Naive thymus-derived CD4-positive, alpha-beta T cell (primary cell): ENCODE results near the gene KLHL22. TPM values are rescaled to one million over a fixed set of nuclear protein-coding genes. Genes with fewer than 3 reads are reported as not detected.

Experiments
- ATAC-seq: fragments of 150-1000 bp; cut with Tn5 transposase; 2 replicates; pipeline ENCODE4 v1.10.0; 2021; ENCODE audit warnings: mild to moderate bottlenecking, moderate library complexity
- CTCF ChIA-PET: fragments of 350-600 bp; sonication (Branson Sonifier 250); formaldehyde crosslinking; loops from one replicate; lab custom pipeline; 2021; ENCODE audit warnings: antibody characterized with exemption; lab: Charles Lee
- POLR2A ChIA-PET: fragments of 350-600 bp; sonication (Branson Sonifier 250); formaldehyde crosslinking; loops from one replicate; lab custom pipeline; 2021; ENCODE audit warnings: antibody characterized with exemption, inconsistent platforms; lab: Charles Lee
- DNase-seq, 9 donors: peaks; one replicate each; pipeline versions ENCODE4 v3.0.0 to v3.0.0-alpha.2; 2020 to 2022; ENCODE audit warnings: mixed read lengths in 1 of 9
- H3K27ac ChIP-seq: one replicate; pipeline ENCODE4 v1.7.0; 2013; ENCODE audit warnings: mild to moderate bottlenecking, low read depth, low read length, moderate library complexity
- H3K27me3 ChIP-seq, 2 donors: one replicate each; pipeline ENCODE4 v1.7.0; 2013; ENCODE audit warnings: low read length in 2 of 2, mild to moderate bottlenecking in 2 of 2, moderate library complexity in 2 of 2; ENCODE audit not compliant: control insufficient read depth in 2 of 2, insufficient read depth in 2 of 2
- H3K36me3 ChIP-seq, 3 experiments: 1 replicate in 2 of 3; 2 replicates in 1 of 3; pipeline ENCODE4 v1.7.0; 2013; ENCODE audit warnings: low read length in 3 of 3, mild to moderate bottlenecking in 3 of 3, moderate library complexity in 1 of 3; ENCODE audit not compliant: insufficient read depth in 3 of 3, control insufficient read depth in 2 of 3
- H3K4me1 ChIP-seq, 2 donors: one replicate each; pipeline ENCODE4 v1.7.0; 2013; ENCODE audit warnings: low read length in 2 of 2, mild to moderate bottlenecking in 2 of 2, moderate library complexity in 1 of 2; ENCODE audit not compliant: control insufficient read depth in 2 of 2, insufficient read depth in 2 of 2
- H3K4me3 ChIP-seq: 2 replicates; pipeline ENCODE4 v1.7.0; 2013; ENCODE audit warnings: mild to moderate bottlenecking, low read length
- H3K9me3 ChIP-seq, 3 experiments: 1 replicate in 2 of 3; 2 replicates in 1 of 3; pipeline ENCODE4 v1.7.0; 2013; ENCODE audit warnings: low read length in 3 of 3; ENCODE audit not compliant: control insufficient read depth in 2 of 3
- H3K27ac Mint-ChIP-seq, 9 donors: one replicate each; pipeline ENCODE4 v1.8.0; 2020 to 2022; ENCODE audit warnings: mixed read lengths in 9 of 9, mild to moderate bottlenecking in 8 of 9, moderate library complexity in 5 of 9, inconsistent platforms in 2 of 9
- H3K27me3 Mint-ChIP-seq, 5 donors: one replicate each; pipeline ENCODE4 v1.8.0; 2021 to 2022; ENCODE audit warnings: mixed read lengths in 5 of 5, mild to moderate bottlenecking in 1 of 5
- H3K36me3 Mint-ChIP-seq, 5 donors: one replicate each; pipeline ENCODE4 v1.8.0; 2020 to 2022; ENCODE audit warnings: mixed read lengths in 5 of 5, mild to moderate bottlenecking in 3 of 5, inconsistent platforms in 1 of 5
- H3K4me1 Mint-ChIP-seq, 7 donors: one replicate each; pipeline ENCODE4 v1.8.0; 2020 to 2022; ENCODE audit warnings: mixed read lengths in 7 of 7, mild to moderate bottlenecking in 3 of 7, inconsistent platforms in 1 of 7
- H3K4me3 Mint-ChIP-seq, 10 donors: one replicate each; pipeline ENCODE4 v1.8.0; 2020 to 2022; ENCODE audit warnings: mild to moderate bottlenecking in 10 of 10, mixed read lengths in 10 of 10, moderate library complexity in 6 of 10, inconsistent platforms in 2 of 10
- H3K9me3 Mint-ChIP-seq, 11 donors: one replicate each; pipeline ENCODE4 v1.8.0; 2020 to 2022; ENCODE audit warnings: mixed read lengths in 11 of 11, mild to moderate bottlenecking in 4 of 11, inconsistent platforms in 1 of 11, moderate library complexity in 1 of 11
- intact Hi-C, 2 donors: fragments of 100-400 bp; cut with micrococcal nuclease; formaldehyde crosslinking; loops; one replicate each; pipeline ENCODE4 v1.15.1; 2023
- polyA plus RNA-seq, 2 donors: library from polyadenylated mRNA; unstranded; fragments of 300-500 nt; fragmentation: Illumina TruSeq; gene quantifications; one replicate each; pipeline ENCODE4 v1.2.3, GENCODE V29; 2021
- total RNA-seq, 6 experiments: library from RNA in 5 of 6; stranded (reverse) in 5 of 6; gene quantifications; 1 replicate in 5 of 6; 2 replicates in 1 of 6; pipeline ENCODE4 v1.2.3 and lab custom pipeline; 2021 to 2026

KLHL22 gene
- total and polyA plus RNA-seq, 7 experiments from 2014 or later: 20.6 to 71.3 (median 40.0) TPM

DNA sequence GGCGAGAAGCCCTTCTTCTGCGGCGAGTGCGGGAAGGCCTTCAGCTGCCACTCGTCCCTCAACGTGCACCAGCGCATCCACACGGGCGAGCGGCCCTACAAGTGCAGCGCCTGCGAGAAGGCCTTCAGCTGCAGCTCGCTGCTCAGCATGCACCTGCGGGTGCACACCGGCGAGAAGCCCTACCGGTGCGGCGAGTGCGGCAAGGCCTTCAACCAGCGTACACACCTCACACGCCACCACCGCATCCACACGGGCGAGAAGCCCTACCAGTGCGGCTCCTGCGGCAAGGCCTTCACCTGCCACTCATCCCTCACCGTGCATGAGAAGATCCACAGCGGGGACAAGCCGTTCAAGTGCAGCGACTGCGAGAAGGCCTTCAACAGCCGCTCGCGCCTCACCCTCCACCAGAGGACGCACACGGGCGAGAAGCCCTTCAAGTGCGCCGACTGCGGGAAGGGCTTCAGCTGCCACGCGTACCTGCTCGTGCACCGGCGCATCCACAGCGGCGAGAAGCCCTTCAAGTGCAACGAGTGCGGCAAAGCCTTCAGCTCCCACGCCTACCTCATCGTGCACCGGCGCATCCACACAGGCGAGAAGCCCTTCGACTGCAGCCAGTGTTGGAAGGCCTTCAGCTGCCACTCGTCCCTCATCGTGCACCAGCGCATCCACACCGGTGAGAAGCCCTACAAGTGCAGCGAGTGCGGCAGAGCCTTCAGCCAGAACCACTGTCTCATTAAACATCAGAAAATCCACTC is 89.5 kb downstream of the KLHL22 start:
- H3K27ac Mint-ChIP-seq: no peak overlapping the region
- H3K9me3 ChIP-seq: no peaks in the 10 kb centered on the region
- ChIA-PET CTCF (no interaction called here), POLR2A (no interaction called here)
- H3K4me3 ChIP-seq: no peak overlapping the region
- no peaks in the 10 kb centered on the region for H3K27me3 Mint-ChIP-seq
- ATAC-seq: no peak
- no peak overlapping the region for H3K4me3 Mint-ChIP-seq
- intact Hi-C loops: no loop called here
- DNase-seq: no peak
- H3K27me3 ChIP-seq: no peaks in the 10 kb centered on the region
- H3K36me3 Mint-ChIP-seq: peaks cover 0 to 43% (median 10%) of the 10 kb centered on the region in 5 donors
- H3K4me1 ChIP-seq: peaks cover 0 to 15% of the 10 kb centered on the region in 2 donors
- peaks cover 0 to 51% (median 3%) of the 10 kb centered on the region in 3 experiments for H3K36me3 ChIP-seq
- peaks cover 10 to 16% (median 12%) of the 10 kb centered on the region in 7 donors for H3K4me1 Mint-ChIP-seq
- peaks cover 0 to 2% (median 0%) of the 10 kb centered on the region in 11 donors for H3K9me3 Mint-ChIP-seq
- no peak overlapping the region for H3K27ac ChIP-seq

DNA sequence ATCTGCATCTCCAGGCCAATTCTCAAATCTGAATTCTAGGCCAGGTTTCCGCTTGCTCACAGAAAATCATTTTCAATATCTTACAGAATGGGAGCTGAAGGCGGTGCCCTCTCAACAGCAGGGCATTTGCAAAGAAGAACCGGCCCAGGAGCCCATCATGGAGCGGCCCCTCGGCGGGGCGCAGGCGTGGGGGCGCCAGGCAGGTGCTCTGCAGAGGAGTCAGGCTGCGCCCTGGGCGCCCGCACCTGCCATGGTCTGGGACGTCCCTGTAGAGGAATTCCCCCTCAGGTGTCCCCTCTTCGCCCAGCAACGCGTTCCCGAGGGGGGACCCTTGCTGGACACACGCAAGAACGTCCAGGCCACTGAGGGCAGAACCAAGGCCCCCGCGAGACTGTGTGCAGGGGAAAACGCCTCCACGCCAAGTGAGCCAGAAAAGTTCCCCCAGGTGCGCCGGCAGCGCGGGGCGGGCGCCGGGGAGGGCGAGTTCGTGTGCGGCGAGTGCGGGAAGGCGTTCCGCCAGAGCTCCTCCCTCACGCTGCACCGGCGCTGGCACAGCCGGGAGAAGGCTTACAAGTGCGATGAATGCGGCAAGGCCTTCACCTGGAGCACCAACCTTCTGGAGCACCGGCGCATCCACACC is 90.2 kb downstream of the KLHL22 start:
- Mint-ChIP-seq H3K4me3 (no peak overlapping the region), H3K27ac (no peak overlapping the region), H3K4me1 (peaks cover 10 to 16% (median 12%) of the 10 kb centered on the region in 7 donors), H3K27me3 (no peaks in the 10 kb centered on the region), H3K36me3 (peaks cover 0 to 44% (median 10%) of the 10 kb centered on the region in 5 donors), H3K9me3 (peaks cover 0 to 2% (median 0%) of the 10 kb centered on the region in 11 donors)
- H3K9me3 ChIP-seq: no peaks in the 10 kb centered on the region
- H3K27ac ChIP-seq: no peak overlapping the region
- no peak for ATAC-seq
- H3K4me1 ChIP-seq: peaks cover 0 to 15% of the 10 kb centered on the region in 2 donors
- H3K36me3 ChIP-seq: peaks cover 3 to 58% (median 4%) of the 10 kb centered on the region in 3 experiments
- no peak overlapping the region for H3K4me3 ChIP-seq
- ChIA-PET POLR2A (no interaction called here), CTCF (no interaction called here)
- no peaks in the 10 kb centered on the region for H3K27me3 ChIP-seq
- intact Hi-C loops: no loop called here
- no peak for DNase-seq

DNA sequence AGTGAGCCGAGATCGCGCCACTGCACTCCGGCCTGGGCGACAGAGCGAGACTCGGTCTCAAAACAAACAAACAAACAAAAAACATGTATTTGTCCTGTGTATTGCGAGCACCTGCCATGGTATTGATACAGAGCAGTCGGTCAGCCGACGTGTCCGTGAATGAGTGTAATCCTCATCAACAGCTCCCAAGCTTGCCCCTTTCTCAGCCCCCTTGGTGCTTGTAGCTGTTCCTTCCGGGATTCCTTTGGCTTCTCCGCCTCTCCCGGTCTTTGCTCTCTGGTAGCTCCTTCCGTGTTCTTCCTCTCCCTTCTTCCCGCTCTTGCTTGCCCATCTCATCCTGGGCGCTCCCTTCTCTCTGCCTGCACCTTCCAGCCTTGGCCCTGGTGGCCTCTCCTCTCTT is 90.7 kb downstream of the KLHL22 start:
- intact Hi-C loops: no loop called here
- ChIA-PET CTCF (no interaction called here), POLR2A (no interaction called here)
- no peak for ATAC-seq
- no peak overlapping the region for H3K27ac Mint-ChIP-seq
- H3K4me3 Mint-ChIP-seq: no peak overlapping the region
- Histone ChIP-seq H3K36me3 (peaks cover 3 to 58% (median 4%) of the 10 kb centered on the region in 3 experiments), H3K9me3 (no peaks in the 10 kb centered on the region), H3K4me3 (no peak overlapping the region), H3K27ac (no peak overlapping the region), H3K27me3 (no peaks in the 10 kb centered on the region), H3K4me1 (peaks cover 0 to 15% of the 10 kb centered on the region in 2 donors)
- H3K36me3 Mint-ChIP-seq: peaks cover 0 to 45% (median 10%) of the 10 kb centered on the region in 5 donors
- DNase-seq: no peak
- H3K9me3 Mint-ChIP-seq: peaks cover 0 to 2% (median 0%) of the 10 kb centered on the region in 11 donors
- peaks cover 10 to 18% (median 12%) of the 10 kb centered on the region in 7 donors for H3K4me1 Mint-ChIP-seq
- no peaks in the 10 kb centered on the region for H3K27me3 Mint-ChIP-seq

DNA sequence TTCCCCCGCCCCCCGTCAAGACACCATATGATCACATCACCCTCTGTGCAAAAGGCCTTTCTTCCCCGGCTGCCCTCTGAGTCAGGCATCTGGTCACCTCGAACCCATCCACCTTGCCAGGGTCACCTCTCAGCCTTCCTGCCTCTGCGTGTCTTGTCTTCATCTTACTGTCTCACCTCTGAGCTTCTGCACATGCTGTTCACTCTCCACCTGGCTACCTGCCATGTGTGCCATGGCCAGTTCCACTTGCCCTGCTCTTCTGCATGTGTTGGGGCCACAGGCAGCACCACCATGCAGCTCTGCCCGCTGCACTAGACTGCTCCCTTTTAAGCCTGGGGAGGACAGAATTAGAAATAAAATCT is 91.8 kb downstream of the KLHL22 start:
- peaks cover 0 to 50% (median 12%) of the 10 kb centered on the region in 5 donors for H3K36me3 Mint-ChIP-seq
- no peak for ATAC-seq
- CTCF ChIA-PET: interaction anchor here (1.0 kb wide), 1 partner anchor 10 kb away, joined by 3 read pairs; no protein-coding TSS in a partner anchor
- intact Hi-C loops: no loop called here
- peak overlapping the region in 1 of 9 donors; percentile 61 for H3K27ac Mint-ChIP-seq
- Histone ChIP-seq H3K9me3 (no peaks in the 10 kb centered on the region), H3K27ac (no peak overlapping the region), H3K27me3 (no peaks in the 10 kb centered on the region), H3K4me1 (peaks cover 0 to 15% of the 10 kb centered on the region in 2 donors), H3K36me3 (peaks cover 3 to 58% (median 4%) of the 10 kb centered on the region in 3 experiments), H3K4me3 (no peak overlapping the region)
- POLR2A ChIA-PET: no interaction called here
- H3K9me3 Mint-ChIP-seq: peaks cover 0 to 2% (median 0%) of the 10 kb centered on the region in 11 donors
- peaks cover 10 to 25% (median 21%) of the 10 kb centered on the region in 7 donors for H3K4me1 Mint-ChIP-seq
- H3K27me3 Mint-ChIP-seq: no peaks in the 10 kb centered on the region
- no peak for DNase-seq
- no peak overlapping the region for H3K4me3 Mint-ChIP-seq

DNA sequence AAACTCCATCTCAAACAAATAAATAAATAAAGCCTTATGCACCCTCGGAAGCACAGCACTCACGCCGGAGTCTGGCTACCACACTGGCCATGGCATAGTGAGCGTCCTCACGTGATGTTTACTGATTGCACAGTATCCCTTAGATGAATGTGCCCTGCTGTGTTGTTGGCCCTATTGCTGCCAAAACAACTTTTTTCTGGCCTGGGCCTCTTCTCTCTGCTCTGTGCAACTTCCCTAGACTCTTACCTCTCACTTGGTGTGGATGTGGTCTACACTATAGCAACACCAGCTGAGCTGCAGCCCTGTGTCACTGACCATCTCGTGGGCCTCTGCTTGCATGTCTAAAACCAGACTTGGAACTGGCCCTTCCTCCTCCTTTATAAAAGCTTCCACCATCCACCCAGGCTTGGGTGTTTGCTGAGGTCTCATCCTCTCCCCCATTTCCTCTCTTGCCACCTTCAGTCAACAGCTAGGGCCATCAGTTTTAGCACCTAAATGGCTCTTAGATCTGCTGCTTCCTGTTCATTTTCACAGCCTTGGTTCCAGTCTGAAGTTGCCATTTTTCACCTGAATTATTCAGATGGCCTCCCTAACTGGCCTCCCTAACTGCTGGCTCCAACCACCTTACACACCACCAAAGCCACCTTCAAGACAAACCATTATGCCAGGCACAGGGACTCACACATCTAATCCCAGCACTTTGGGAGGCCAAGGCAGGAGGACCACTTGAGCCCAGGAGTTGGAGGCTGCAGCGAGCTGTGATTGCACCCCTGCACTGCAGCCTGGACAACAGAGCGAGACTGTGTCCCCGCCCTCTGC is 92.4 kb downstream of the KLHL22 start:
- Histone ChIP-seq H3K27me3 (no peaks in the 10 kb centered on the region), H3K9me3 (no peaks in the 10 kb centered on the region), H3K4me3 (no peak overlapping the region), H3K4me1 (peaks cover 0 to 15% of the 10 kb centered on the region in 2 donors), H3K36me3 (peaks cover 3 to 58% (median 4%) of the 10 kb centered on the region in 3 experiments), H3K27ac (no peak overlapping the region)
- H3K36me3 Mint-ChIP-seq: peaks cover 0 to 45% (median 12%) of the 10 kb centered on the region in 5 donors
- peak overlapping the region in 4 of 9 donors; percentile 5 to 21 (median 14) for H3K27ac Mint-ChIP-seq
- DNase-seq (no peak), ATAC-seq (peak; percentile 29)
- ChIA-PET CTCF (interaction anchor here (1.0 kb wide), 2 partner anchors 10 to 80 kb away, joined by 3 read pairs; no protein-coding TSS in a partner anchor), POLR2A (interaction anchor here (1.1 kb wide), 1 partner anchor 9 kb away, joined by 3 read pairs; the partner anchor contains the start of gene ZNF74)
- peaks cover 10 to 30% (median 23%) of the 10 kb centered on the region in 7 donors for H3K4me1 Mint-ChIP-seq
- peaks cover 0 to 2% (median 0%) of the 10 kb centered on the region in 11 donors for H3K9me3 Mint-ChIP-seq
- intact Hi-C loops: no loop called here
- peak overlapping the region in 1 of 10 donors; percentile 7 for H3K4me3 Mint-ChIP-seq
- H3K27me3 Mint-ChIP-seq: no peaks in the 10 kb centered on the region

DNA sequence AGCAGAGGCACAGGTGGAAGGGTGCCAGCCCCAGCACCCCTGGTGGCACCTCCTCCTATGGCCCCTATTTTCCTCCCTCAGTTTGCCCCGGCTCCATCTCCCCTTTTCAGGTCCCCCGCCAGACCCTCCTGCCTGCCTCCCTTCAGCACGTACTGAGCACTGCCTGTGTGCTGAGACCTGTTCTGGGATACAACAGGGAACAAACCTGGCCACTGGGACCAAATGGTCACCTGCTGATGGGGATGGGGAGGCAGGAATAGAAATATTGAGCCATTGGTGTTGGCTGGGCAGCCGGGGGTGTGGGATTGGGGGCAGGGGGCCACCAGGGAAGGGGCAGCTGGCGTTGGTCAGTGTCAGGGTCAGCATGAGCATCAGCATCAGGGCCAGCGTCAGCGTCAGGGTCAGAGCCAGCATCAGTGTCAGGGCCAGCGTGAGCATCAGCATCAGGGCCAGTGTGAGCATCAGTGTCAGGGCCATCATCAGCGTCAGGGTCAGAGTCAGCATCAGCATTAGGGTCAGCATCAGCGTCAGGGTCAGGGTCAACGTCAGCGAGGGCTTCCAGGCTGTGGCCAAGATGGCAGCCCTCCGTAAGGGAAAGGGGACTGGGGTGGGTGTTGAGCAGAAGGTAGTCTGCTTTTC is 94.1 kb downstream of the KLHL22 start:
- Mint-ChIP-seq H3K9me3 (peaks cover 0 to 2% (median 0%) of the 10 kb centered on the region in 11 donors), H3K36me3 (peaks cover 0 to 42% (median 9%) of the 10 kb centered on the region in 5 donors), H3K27me3 (no peaks in the 10 kb centered on the region), H3K4me3 (no peak overlapping the region), H3K27ac (no peak overlapping the region), H3K4me1 (peaks cover 12 to 42% (median 36%) of the 10 kb centered on the region in 7 donors)
- Histone ChIP-seq H3K27me3 (no peaks in the 10 kb centered on the region), H3K27ac (no peak overlapping the region), H3K4me1 (peaks cover 0 to 15% of the 10 kb centered on the region in 2 donors), H3K4me3 (no peak overlapping the region), H3K36me3 (peaks cover 3 to 45% (median 4%) of the 10 kb centered on the region in 3 experiments), H3K9me3 (no peaks in the 10 kb centered on the region)
- intact Hi-C loops: no loop called here
- CTCF ChIA-PET: interaction anchor here (0.8 kb wide), 1 partner anchor 17 kb away, joined by 3 read pairs; no protein-coding TSS in a partner anchor
- POLR2A ChIA-PET: no interaction called here
- DNase-seq (no peak), ATAC-seq (no peak)
